Calu3 (cell line): ENCODE data around the gene UBE2O. TPM values are rescaled to one million over a fixed set of nuclear protein-coding genes. Genes with fewer than 3 reads are reported as not detected.

Experiments
- BruUV-seq: library from RNA; stranded (reverse); fragments of 400-500 nt; replicated peaks from 2 replicates; lab custom pipeline; 2021; lab: Mats Ljungman, UMichigan
- CTCF ChIA-PET: fragments of 300-600 bp; sonication (Branson Sonifier 250); formaldehyde crosslinking; loops from one replicate; lab custom pipeline; 2022; ENCODE audit warnings: antibody characterized with exemption; lab: Charles Lee
- DNase-seq: peaks from one replicate; pipeline ENCODE4 v3.0.0; 2022
- H3K27ac Mint-ChIP-seq: one replicate; pipeline ENCODE4 v1.8.0; 2022; ENCODE audit warnings: mixed read lengths; ENCODE audit not compliant: unreplicated experiment
- H3K27me3 Mint-ChIP-seq: one replicate; pipeline ENCODE4 v1.8.0; 2022; ENCODE audit warnings: mixed read lengths; ENCODE audit not compliant: unreplicated experiment
- H3K36me3 Mint-ChIP-seq: one replicate; pipeline ENCODE4 v1.8.0; 2022; ENCODE audit warnings: mild to moderate bottlenecking, moderate library complexity, mixed read lengths; ENCODE audit not compliant: insufficient read depth, unreplicated experiment
- H3K4me1 Mint-ChIP-seq: one replicate; pipeline ENCODE4 v1.8.0; 2022; ENCODE audit warnings: mild to moderate bottlenecking, low read depth, mixed read lengths; ENCODE audit not compliant: unreplicated experiment
- H3K4me3 Mint-ChIP-seq: one replicate; pipeline ENCODE4 v1.8.0; 2022; ENCODE audit warnings: mild to moderate bottlenecking, low read depth, moderate library complexity, mixed read lengths; ENCODE audit not compliant: unreplicated experiment
- H3K9me3 Mint-ChIP-seq: one replicate; pipeline ENCODE4 v1.8.0; 2022; ENCODE audit warnings: low read depth, mixed read lengths; ENCODE audit not compliant: unreplicated experiment
- CTCF ChIP-seq: fragments of 200-600 bp; IDR thresholded peaks from one replicate; pipeline ENCODE4 v1.8.0; 2022; ENCODE audit warnings: antibody characterized with exemption; ENCODE audit not compliant: unreplicated experiment
- intact Hi-C: fragments of 100-400 bp; cut with micrococcal nuclease; formaldehyde crosslinking; loops from one replicate; pipeline ENCODE4 v1.10.0; 2022; ENCODE audit not compliant: unreplicated experiment
- total RNA-seq: library from RNA; stranded (reverse); gene quantifications from 2 replicates; pipeline ENCODE4 v1.2.3, GENCODE V29; 2022

UBE2O gene
- total RNA-seq, 1 experiment from 2014 or later, result 29.0 TPM

GRCh38 chr17:76359375-76359774, 93.6 kb downstream of the UBE2O start:
- intact Hi-C loops, result no loop called here
- DNase-seq, result no peak
- Mint-ChIP-seq H3K4me3 (no peak overlapping the region), H3K27me3 (peaks cover 8% of the 10 kb centered on the region), H3K4me1 (peaks cover 16% of the 10 kb centered on the region), H3K27ac (no peak overlapping the region), H3K9me3 (no peaks in the 10 kb centered on the region), H3K36me3 (peaks cover 4% of the 10 kb centered on the region)
- CTCF ChIA-PET, result interaction anchor here (0.7 kb wide), 1 partner anchor 11 kb away, joined by 3 read pairs; no protein-coding TSS in a partner anchor
- TF ChIP-seq CTCF, result no peak
- BruUV-seq, result no TSS peak

- intact Hi-C loops, result no loop called here
- peaks cover 20% of the 10 kb centered on the region for H3K4me1 Mint-ChIP-seq
- peaks cover 21% of the 10 kb centered on the region for H3K36me3 Mint-ChIP-seq
- CTCF ChIA-PET, result interaction anchor here (0.6 kb wide), 1 partner anchor 24 kb away, joined by 3 read pairs; no protein-coding TSS in a partner anchor
- H3K27ac Mint-ChIP-seq, result no peak overlapping the region
- no peak for DNase-seq
- no TSS peak for BruUV-seq
- TF ChIP-seq CTCF, result no peak
- H3K27me3 Mint-ChIP-seq, result peaks cover 8% of the 10 kb centered on the region
- H3K4me3 Mint-ChIP-seq, result no peak overlapping the region
- no peaks in the 10 kb centered on the region for H3K9me3 Mint-ChIP-seq
These were observed 95.3 kb downstream of the UBE2O start for GRCh38 chr17:76357597-76358158.

DNA sequence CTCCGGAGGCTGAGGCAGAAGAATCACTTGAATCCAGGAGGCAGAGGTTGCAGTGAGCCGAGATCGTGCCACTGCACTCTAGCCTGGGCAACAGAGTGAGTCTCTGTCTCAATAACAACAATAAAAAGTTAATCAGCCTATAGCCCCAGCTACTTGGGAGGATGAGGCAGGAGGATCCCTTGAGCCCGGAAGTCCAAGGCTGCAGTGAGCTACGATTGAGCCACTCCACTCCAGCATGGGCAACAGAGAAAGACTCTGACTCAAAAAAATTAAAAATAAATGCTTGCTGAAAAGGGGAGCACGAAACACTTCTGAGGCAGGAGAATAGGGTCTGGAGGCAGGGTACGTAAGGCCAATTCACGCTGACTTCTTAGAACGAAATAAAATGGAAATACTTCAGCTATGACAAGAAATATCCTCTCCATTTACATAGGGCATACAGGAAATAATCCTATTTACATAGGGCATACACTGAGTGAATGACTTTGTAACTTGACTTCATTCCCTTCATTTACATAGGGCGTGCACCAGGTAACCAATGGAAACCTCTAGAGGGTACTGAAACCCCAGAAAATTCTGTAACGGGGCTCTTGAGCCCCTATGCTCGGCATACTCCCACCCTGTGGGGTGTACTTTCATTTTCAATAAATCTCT, 96.0 kb downstream of the UBE2O start:
- H3K9me3 Mint-ChIP-seq, result no peaks in the 10 kb centered on the region
- CTCF ChIA-PET, result interaction anchor here (1.2 kb wide), 1 partner anchor 27 kb away, joined by 3 read pairs; the partner anchor contains the start of gene SPHK1
- H3K4me3 Mint-ChIP-seq, result no peak overlapping the region
- no peak overlapping the region for H3K27ac Mint-ChIP-seq
- intact Hi-C loops, result no loop called here
- no peak for DNase-seq
- no peak for TF ChIP-seq CTCF
- BruUV-seq, result no TSS peak
- peaks cover 25% of the 10 kb centered on the region for H3K4me1 Mint-ChIP-seq
- peaks cover 28% of the 10 kb centered on the region for H3K36me3 Mint-ChIP-seq
- H3K27me3 Mint-ChIP-seq, result peaks cover 4% of the 10 kb centered on the region

- TF ChIP-seq CTCF, result no peak
- no TSS peak for BruUV-seq
- H3K9me3 Mint-ChIP-seq, result no peaks in the 10 kb centered on the region
- DNase-seq, result no peak
- peaks cover 30% of the 10 kb centered on the region for H3K4me1 Mint-ChIP-seq
- H3K36me3 Mint-ChIP-seq, result peaks cover 30% of the 10 kb centered on the region
- H3K4me3 Mint-ChIP-seq, result peak overlapping the region; percentile 96
- H3K27me3 Mint-ChIP-seq, result no peaks in the 10 kb centered on the region
- intact Hi-C loops, result no loop called here
- CTCF ChIA-PET, result interaction anchor here (0.6 to 1.7 kb wide), 2 partner anchors 15 to 19 kb away, joined by 3 to 12 read pairs; no protein-coding TSS in a partner anchor
- H3K27ac Mint-ChIP-seq, result peak overlapping the region; percentile 98
These were observed 98.1 kb downstream of the UBE2O start for GRCh38 chr17:76354747-76355310.
